H54 (cell line): ENCODE measurements around the gene SUN2.

Experiments
- DNase-seq: peaks from one replicate; pipeline ENCODE4 v3.0.0; 2011; ENCODE audit warnings: low spot score, mixed read lengths; ENCODE audit not compliant: insufficient read length
- FAIRE-seq: peaks from 3 replicates; lab custom pipeline; 2011; peaks lifted over from hg19 to GRCh38; lab: Jason Lieb, UNC
- POLR2A ChIP-seq: IDR thresholded peaks from 2 replicates; pipeline ENCODE4 v1.6.1; 2011; ENCODE audit warnings: low read depth, mild to moderate bottlenecking, low read length

The SUN2 gene

DNA sequence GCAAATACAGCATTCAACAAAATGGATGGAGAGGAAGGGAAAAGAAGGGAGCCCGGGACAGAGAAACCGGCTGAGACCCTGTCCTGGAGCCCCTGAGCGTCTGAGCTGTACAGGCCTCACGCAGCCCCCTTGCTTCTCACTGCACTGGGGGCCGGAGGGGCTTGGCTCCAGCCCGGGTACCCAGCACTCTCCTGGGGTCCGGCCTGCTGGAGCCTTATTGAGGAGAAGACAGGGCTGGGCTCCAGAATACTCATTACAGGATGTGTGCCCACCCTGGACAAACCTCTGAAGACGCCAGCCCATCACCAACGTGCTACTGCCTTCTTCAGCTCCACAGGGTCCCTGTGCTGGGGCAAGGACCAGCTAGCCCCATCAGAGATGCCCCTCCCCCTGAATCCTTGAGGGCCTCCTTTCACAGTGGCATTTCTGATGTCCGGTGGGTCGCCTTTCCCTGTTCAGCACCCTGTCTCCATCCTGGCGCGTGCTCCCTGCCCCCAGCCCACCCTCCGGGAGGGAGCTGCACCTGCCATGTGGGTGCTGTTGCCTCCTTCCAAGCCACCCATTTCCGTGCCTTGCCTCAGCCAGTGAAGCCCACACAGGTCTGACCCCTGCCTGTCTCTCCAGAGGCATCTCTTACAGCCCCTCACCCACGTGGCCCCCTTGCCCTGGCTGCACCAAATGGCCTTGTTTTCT lies 14.6 kb upstream of the SUN2 start:
- TF ChIP-seq POLR2A: no peak
- DNase-seq (no peak), FAIRE-seq (no peak)

DNA sequence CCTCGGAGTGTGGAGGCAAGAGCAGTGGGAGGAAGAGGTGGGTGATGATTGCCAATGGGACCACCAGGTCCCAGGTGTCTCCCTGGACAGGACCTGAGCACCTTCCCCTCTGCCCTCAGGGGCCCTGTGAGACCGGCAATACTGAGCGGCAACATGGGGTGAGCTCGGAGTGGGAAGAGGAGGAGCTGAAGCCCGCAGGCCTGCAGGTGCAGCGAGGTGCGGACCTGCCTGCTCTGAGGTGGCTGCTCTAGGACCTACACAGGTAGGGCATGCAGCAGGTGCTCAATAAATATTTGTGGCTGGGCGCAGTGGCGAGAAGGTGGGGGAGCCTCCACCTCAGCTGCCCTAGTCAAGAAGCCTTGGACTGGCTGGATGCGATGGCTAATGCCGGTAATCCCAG lies 12.2 kb upstream of the SUN2 start:
- no peak for TF ChIP-seq POLR2A
- DNase-seq (no peak), FAIRE-seq (no peak)

DNA sequence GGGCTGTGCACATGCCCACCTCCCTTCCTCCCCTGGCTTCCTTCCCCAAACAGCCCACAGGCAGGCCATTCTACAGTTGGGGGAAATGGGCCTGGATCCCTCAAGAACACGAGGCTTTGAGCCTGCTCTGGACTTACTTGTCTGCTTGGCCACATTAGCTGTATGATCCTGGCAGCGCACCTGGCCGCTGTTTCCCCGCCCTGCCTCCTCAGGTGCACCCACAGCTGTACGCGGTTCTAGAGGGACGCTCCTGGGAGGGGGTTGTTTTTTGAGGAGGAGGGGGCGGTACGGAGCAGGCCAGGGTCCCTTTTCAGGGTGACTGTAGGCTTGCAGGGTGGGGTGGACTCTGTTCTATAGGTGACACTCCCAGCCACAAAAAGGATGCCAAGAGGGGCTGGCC lies 11.5 kb upstream of the SUN2 start:
- DNase-seq (no peak), FAIRE-seq (no peak)
- no peak for TF ChIP-seq POLR2A

DNA sequence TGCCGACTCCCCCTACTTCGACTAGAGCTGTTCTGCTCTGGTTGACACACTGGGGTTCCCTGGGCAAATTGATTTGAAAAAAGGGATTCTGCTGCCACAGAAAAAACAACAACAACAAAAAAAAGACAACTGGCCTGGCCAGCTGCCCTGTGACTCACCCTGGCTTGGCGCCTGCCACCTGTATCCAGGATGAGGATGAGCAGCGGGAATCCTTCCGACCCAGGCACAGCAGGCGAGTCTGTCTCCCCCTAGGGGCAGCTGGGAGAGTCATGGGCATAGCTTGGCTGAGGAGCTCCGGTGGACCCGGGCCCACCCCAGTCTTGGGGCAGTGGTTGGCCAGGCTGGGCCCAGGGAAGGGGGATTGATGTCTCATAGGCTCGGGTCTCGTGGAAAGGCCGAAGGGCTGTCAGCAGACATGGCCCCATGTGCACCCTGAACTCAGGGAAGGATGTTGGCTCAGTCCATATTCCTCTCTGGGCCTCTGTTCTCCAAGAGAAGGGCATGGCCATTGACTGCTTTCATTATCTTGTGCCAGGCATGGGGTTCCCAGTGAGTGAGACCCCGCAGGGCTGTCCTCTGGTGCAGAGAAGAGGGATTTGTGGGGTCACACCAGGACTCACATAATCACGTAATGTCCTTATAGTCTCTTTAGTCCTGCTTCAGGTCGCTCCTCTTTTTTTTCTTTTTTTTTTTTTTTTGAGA lies 10.4 kb upstream of the SUN2 start:
- no peak for TF ChIP-seq POLR2A
- FAIRE-seq (no peak), DNase-seq (peak; percentile 66)

DNA sequence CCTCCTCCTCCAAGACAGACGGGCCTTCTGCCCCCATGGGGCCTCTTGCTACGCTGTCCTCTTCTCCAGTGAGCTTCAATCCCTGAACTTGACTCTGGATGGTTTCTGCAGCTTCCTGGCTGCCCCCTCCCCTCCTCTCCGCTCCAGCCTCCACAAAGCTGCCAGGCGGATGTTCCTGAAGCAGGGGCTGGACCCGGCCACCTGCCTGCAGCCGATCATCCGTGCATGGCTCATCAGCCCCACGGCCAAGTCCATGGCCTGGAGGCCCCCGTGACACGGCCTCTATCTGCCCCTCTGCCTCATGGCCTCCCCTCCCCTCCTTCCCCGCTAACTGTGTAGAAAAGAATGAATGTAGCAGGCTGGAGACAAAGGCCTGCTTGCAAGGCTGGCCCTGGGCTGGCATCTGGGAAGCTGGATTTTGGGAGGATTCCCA lies 6.8 kb upstream of the SUN2 start:
- DNase-seq: no peak
- TF ChIP-seq POLR2A: no peak
- no peak for FAIRE-seq

DNA sequence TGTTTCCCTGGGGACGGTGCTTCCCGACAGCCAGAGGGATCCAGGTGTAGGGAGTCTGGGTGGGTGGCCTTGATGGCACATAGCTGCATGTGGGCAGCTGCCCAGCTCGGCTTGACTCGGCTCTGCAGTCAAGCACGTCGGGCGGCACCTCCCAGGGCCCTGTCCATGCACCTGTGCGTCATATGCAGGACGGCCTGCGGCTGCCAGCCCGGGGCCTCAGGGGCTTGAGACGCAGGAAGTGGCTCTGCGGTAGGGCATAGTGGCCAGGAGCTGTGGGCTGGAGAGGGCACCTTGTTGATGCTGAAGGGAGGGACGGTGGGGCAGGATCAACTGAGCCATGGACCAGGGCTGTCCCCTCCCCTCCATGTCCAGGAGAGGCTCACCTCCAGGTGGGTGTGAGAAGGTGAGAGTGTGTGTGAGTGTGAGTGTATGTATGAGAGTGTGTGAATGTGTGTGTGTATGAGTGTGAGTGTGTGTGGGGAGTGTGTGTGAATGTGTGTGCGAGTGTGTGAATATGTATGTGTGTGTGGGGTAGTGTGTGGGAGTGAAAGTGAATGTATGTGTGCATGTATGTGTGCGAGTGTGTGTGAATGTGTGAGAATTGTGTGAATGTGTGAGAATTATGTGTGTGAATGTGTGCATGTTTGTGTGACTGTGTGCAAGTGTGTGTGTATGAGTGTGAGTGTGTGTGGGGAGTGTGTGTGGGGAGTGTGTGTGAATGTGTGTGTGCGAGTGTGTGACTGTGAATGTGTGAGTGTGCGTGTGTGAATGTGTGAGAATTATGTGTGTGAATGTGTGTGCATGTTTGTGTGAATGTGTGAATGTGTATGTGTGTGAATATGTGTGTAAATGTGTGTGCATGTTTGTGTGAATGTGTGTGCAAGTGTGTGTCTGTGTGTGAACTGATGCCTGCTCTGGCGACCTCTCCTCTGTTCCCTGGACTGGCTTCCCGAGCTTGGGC lies 5.7 kb upstream of the SUN2 start:
- TF ChIP-seq POLR2A: no peak
- DNase-seq (no peak), FAIRE-seq (no peak)

DNA sequence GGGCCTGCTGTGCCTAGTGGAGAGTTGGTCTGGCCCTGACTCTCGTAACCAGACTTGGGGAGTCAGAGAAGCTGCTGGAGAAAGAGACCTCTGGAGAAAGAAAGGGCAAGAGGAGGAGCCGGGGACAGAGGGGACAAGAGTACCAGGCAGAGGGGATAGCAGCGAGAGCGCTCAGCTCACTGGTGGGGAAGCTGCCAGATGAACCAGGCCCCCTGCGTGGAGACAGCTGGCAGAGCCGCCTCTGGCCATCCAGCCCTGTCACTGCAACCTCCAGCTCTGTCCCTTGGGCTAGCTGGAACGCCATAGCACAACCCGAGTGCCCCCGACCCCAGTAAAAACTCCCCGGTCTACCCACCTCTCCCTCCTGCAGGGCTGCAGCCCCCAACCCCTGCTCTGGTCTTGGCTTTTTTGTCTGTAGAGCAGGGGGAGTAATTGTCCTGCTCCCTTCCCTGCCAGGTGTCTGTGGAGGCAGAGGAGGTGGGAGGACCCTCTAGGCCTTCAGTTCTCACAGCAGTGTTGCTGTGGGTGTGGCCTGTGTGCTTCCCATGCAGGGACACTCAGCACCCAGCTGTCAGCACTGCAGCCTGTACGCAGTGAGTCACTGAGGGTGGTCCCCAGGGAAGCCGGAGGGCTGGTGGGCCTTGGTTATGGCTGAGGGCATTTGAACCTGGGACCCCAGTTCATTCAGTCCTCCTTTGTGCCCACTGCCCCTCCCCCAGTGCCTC lies 4.8 kb upstream of the SUN2 start:
- DNase-seq: peak; percentile 29
- TF ChIP-seq POLR2A: no peak
- FAIRE-seq: no peak

DNA sequence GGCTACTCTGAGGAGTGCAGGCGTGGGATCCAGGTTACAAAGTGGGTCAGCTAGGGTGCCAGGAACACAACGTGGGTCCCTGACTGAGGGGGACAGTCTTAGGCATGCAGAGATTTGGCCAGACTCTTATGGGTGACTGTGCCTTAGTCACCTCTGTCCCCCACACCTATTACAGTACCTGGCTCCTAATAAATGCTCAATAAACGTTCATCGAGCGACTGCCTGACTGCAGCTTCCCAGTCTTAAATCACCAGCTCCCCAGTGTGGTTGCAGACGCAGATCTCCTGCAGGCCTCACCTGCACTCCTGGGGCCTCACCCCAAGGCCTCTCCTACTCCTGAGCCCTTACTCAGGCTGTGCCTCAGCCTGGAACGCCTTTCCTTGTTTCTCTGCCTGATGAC lies 3.2 kb upstream of the SUN2 start:
- no peak for TF ChIP-seq POLR2A
- no peak for DNase-seq
- FAIRE-seq: no peak

DNA sequence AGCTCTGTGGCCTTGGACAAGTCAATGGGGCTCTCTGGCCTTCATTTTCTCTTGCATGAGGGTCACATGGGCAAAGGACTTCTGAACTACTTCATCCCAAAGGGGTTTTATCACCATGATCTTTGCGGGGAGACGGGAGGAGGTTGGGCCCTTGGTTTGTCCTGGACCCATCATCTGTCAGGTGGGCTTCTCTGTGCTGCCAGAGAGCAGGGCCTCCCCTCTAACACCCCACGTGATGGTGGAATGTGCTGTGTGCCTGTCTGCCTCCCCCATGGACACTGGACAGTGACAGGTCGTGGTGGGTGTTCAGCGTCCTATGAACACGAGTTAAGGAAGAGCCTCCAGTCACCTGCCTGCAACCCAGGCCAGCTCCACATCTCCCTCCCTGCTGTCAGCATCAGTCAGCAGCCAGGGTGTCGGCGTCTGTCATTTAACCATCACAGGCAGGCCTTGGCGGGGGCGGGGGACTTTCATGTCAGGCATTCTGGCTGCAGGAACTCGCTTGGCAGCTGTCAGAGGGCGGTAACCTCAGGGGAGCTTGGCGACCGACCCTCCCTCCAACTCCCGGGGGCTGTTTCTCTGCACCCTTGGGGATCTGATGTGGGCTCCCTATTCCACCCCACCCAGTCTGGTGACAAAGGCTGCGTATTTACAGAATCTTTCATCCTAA lies 2.6 kb upstream of the SUN2 start:
- TF ChIP-seq POLR2A: no peak
- DNase-seq (no peak), FAIRE-seq (no peak)

DNA sequence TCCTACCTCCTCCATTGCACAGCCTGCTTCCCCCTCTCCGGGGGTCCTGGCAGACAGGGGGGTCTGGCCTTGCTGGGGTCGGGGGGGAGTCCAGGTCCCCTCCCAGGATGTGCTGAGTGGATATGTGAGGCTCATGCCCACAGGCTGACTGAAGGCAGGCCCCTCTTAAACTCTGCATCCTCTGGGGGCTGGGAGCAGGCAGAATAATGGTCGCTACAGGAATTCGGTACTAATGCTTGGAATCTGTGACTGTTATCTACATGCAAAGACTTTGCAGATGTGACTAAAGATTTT lies 1.6 kb upstream of the SUN2 start:
- FAIRE-seq: no peak
- DNase-seq: no peak
- TF ChIP-seq POLR2A: no peak

DNA sequence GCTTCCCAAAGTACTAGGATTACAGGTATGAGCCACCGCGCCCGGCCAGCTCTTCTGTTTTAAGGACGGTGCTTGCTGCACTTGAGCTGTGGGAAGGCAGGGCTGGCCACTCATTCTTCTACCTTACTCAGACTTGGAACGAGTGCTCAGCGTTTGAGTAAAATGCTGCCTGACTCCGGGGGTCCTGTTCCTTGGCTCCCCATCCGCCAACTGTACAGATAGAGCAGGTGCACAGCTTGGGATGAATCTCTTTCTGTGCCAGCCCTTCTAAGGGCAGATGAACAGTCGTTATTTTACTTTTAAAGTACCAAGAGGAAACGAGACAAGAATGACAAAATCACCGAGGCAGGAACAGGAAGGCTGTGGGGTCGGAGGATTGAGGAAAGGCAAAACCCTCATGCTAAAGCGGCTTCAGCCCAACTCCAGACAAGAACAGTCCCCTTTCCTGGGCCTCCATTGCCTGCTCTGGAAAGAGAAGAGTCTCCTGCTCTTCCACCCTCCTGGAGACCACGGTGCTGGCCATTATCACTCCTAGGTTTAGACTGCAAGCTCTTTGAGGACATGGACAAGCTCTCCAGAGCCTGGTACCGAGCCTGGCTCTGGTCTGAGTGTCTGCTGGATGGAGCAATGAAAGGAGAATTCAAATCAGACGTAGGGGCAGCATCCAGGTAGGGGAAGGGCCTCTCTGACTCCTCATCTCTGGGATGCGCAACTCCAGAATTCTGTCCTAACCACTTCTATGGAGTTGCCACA lies 1.1 kb upstream of the SUN2 start:
- no peak for TF ChIP-seq POLR2A
- DNase-seq: no peak

DNA sequence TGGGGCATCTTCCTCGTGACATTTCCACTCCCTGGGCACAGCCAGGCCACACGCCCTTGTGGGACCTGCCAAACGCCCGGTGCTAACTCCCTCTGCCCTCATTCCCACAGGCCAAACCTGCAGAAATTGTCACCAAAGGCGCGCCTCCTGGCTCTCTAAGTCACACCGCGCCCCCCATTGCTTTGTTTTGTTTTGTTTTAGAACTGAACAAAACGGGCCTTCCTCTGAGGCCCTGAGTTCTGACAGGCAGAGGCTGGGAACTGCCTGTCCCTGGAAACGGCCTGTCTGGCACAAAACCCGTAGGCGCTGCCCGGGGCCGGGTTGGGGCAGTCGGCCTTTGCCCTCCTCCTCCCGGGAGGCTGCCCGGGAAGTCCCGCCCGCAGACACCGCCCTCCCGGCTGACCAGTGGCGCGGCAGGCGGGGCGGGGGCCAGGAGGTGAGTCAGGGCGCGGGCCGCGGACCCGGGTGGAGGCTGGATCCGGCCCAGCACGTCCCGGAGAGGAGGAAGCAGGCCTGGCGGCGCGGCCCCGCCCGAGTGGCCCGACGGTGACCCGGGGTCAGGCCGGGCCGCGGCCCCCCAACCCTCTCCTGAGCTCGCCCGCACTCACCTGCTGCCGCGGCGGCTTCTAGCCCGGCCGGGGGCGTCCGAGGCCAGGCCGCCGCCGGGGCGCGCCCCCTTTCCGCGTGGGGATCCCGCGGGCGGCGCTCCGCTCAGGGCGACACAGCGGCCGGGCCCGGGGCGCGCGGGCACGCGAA lies 465 bp downstream of the SUN2 start:
- DNase-seq: peak; percentile 88
- TF ChIP-seq POLR2A: peak; percentile 37; the same call in 1 of the 2 replicates
- FAIRE-seq: no peak

More for the DNA sequence above, 1.1 kb upstream of the SUN2 start:
- no peak for FAIRE-seq

DNA sequence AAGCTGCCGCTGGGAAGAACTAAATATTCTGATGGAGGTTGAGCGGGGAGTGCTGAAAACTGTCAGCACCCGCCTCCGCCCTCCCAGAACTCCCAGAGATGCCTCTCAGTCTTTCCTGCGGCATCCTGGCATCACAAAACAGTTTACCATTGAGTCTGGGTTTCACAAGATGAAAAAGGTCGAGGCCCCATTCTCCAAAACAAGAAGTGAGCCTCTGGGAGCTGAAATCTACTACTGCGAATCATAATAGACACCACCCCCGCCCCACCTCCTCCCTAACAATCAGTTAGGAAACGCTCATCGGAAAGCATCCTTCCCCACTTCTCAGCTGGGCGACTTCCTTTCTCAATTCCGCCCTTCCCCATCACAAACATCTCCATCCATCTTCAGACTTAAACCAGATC lies 1.0 kb downstream of the SUN2 start:
- TF ChIP-seq POLR2A: no peak
- FAIRE-seq (no peak), DNase-seq (peak; percentile 19)
